ENCODE measurements around the gene ADGRA3.
"Not testable (repeated sequence)": the region's sequence is repeated elsewhere in the genome, so short reads cannot be mapped to it uniquely, and the experiment has no call there.

Gene ADGRA3

DNA sequence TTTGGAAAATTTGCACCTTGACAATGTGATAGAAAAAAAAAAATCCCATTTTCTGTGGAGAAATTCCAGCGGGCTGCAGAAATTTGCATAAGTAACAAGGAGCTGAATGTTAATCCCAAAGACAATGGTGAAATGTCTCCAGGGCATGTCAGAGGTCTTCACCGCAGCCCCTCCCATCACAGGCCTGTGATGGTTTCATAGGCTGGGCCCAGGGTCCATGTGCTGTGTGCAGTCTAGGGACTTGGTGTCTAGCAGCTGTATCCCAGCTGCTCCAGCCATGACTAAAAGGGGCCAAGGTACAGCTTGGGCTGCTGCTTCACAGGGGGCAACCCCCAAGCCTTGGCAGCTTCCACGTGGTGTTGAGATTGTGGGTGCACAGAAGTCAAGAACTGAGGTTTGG lies 85.2 kb downstream of the ADGRA3 start:
- no peak for DNase-seq

DNA sequence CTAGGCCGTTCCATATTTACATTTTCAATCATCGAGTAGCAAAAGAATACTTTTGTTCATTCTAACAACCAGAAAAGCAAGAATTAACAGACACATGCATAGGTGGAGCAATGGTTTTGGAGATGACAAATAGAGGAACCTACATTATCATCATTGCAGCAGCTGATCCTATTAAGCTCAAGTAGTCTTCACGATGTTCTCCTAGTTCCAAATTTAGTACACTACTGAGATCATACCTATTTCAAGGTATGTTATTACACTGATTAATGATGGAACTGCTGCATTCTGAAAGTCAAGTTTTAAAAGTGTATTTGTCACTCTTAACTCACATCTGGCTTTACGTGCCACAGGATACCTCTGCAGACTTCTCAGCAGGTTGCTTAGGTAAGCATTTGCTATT lies 87.4 kb downstream of the ADGRA3 start:
- DNase-seq, result no peak

DNA sequence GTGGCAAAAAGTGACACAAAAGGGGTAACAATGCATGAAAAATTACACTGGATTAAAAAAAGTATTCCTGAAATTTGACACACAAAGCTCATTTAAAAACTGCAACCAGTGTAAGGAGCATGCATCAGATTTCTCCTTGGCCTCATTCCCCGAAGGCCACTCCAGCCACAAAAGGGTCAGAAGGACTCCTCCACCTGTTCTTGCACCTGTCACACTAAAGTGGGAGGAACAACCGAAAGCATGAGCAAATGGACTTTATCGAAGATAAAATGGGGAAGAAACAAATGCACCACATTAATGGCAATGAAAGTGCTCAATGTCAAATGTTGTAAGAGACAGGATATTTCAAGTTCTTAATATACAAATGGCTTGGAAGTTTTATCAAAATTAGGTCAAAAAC lies 88.2 kb downstream of the ADGRA3 start:
- DNase-seq, result peak; percentile 58

DNA sequence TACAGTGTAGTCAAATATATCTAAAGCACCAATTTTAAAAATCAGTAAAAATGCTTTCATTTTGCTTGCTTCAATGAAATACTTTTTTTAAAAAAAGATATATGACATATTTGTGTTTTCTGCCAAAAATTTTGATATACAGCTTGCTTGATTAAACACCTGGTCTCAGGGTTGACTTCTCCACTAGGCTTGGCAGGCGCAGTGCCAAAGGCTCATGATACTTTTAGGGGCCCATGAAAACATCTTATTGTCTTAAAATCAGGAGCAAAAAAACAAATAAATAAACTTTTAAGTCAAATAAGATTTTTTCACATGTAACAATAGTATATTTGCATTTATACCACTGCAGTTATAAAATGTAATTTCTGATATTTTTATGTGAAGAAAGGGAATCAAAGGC lies 95.6 kb downstream of the ADGRA3 start:
- no peak for DNase-seq

DNA sequence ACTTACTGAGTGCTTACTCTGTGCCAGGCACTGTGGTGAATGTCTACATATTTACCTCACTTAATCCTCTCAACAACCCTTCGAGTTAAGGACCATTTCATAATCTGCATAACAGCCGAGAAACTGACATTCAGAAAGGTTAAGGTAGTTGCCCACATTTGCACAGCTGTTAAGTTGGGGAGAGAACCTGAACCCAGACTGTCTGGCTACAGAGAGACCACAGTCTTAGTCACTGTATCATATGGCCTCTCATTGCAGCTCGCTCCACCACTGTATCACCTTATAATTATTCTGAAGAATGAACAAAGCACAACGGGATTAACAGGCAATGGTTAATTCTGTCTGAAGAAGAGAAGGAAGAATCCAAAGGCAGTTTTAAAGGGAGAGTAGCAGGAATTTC lies 98.5 kb downstream of the ADGRA3 start:
- no peak for DNase-seq

DNA sequence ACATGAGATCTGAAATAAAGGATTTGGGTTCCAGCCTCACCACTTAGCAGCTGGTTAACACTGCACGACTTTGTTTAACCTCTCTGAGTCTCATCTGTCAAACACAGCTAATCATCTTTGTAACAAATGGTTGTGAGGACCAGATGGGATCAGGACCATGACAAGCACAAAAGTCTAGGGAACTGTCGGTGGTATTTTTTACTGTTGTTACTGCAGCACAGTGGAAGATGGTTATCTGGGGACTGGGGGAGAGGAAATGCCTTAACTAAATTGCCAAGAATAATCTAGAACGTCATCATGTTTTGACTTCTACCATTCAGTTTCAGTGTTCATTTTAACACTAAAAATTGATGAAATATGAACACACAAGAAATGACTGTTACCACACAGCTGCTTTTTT lies 99.5 kb downstream of the ADGRA3 start:
- no peak for DNase-seq

DNA sequence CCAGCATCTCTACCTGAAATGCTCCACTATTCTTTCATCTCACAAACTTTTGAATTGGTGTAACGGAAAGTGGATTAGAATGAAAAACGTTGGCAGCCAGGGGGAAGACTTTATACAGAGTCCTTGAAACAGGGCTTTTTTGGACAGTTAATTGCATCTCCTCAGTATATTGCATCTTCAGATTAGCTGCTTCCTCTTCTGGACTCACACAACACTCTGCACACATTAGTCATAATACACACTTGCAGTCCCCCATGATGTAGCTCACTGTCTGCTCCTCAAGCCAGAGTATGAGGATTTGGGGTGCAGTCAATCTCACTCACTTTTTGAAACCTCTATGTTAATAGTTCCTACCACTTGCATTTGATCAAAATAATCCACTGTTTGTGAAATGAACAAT lies 101.0 kb downstream of the ADGRA3 start:
- DNase-seq, result no peak

DNA sequence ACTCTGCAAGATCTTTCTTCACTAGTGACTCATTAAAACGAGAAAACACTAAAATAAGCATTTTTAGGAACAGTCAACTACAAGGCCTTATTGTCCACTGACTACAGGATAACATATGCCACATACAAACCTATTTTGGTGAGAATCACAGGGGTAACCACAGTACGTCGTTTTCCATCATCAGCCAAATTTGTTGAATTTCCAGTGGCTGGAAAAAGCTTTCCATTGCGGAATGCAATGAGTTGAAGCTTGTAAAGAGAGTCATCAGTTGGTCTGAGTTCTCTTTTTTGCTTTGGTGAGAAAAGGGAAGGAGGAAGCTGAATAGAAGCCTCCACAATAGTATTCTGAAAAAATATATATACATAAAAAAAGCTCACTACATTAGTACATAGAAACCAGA lies 102.4 kb downstream of the ADGRA3 start:
- DNase-seq, result no peak

DNA sequence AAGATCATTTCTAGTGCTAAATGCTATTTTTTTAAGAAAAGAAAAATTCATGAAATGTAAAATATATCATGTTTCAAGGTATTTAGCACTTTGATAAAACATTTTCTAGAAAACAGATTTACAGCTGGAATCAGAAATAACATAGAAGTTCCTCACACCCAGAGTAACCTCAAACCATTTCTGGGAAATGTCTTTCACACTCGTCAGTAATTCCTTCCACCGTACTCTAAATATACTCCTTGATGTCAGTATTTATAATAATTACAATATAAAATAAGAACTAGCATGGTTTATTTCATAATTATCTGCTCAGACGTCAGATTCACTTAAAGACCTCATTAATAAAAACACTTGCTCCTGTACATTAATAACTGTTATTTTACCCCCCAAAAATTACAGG lies 103.9 kb downstream of the ADGRA3 start:
- no peak for DNase-seq

DNA sequence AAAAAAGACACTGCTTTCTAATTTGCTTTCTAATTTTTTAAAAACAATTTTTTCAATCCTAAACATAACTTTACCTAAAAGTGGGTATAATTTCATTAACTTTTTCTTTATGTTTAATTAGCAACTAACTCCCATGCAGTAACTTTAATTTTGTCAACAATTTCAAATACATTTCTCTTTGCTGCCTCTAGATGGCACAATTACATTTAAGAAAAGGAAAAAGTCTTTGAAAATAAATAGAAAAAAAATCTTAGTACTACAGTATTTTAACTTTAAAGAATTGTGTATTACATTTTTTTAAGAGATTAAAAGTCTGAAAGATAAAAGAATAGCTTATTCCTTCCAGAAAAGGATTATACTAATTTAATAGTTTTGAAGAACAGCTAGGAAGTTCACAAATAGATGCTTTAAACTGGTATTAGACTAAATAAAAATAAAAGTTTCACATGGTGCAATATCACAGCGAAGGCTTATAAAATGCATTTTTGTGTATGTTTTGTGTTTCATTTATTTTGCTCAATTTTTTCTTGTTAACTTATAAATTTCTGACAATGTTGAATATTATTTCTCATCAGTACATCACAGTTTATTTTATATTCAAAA lies 105.1 kb downstream of the ADGRA3 start:
- DNase-seq, result peak; percentile 37

DNA sequence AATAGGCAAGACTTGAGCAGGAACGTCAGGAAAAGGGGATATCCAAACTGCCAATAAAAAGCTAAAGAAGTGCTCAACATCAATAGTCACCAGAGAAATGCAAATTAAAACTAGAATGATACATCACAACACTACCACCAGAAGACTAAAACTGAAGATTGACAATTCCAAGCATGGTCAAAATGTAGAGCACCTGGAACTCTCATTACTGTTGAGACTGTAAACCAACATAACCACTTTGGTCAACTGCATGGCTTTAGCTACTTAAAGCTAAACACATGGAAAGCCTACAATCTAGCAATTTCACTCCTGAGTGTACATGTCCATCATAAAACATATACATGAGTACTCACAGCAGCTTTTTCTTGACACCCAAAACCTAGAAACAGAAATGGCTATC lies 107.4 kb downstream of the ADGRA3 start:
- no peak for DNase-seq

DNA sequence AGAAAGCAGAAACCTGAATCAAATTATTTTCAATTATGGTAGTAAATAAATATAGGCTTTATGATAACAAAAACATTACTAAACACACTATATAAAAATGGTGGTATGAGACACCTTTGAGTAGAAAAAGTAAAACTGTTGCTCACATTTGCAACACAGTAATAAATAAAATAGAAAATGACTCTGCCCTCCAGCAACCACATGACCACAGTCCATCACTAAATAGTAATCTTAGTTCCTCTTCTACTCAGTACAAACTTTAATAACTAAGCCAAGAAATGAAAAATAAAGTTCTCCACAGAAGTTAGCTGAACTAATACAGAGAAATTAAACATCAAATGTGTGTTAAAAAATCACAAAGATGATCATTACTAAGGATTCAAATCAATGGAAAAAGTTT lies 108.5 kb downstream of the ADGRA3 start:
- no peak for DNase-seq

DNA sequence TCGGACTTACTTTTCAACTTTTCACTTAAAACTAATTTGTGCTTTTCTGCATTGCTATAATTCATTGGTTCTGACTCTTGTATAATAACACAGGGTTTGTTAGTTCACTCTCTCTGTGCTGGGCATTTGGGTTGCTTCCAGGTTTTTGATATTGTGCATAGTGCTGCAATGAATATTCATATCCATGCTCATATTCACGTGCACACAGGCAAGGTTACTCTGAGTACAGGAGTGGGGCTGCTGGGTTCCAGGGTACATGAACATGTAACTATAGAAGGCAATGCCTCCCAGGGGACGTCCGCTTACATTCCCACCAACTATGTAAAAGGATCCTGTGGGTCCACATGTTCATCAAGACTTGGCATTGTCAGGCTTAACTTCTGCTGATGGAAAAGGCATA lies 117.2 kb downstream of the ADGRA3 start:
- no peak for DNase-seq

DNA sequence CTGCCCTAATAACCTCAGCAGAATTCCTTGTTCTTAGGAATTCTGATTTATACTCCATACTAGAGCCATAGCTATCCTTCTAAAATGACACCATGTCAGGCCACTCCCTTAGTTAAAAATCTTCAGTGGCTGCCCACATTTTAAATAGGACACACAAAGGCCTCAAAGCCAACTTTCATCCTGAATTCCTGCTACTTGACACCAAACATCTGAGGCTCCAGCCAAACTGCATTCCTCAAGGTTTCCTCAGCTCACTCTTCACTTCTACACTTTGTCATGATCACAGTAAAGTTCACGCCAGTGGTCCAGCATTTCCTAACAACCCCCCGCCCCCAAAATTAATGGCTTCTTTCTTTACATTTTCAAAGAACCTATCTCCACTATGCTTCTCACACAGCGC lies 124.3 kb downstream of the ADGRA3 start:
- no peak for DNase-seq

DNA sequence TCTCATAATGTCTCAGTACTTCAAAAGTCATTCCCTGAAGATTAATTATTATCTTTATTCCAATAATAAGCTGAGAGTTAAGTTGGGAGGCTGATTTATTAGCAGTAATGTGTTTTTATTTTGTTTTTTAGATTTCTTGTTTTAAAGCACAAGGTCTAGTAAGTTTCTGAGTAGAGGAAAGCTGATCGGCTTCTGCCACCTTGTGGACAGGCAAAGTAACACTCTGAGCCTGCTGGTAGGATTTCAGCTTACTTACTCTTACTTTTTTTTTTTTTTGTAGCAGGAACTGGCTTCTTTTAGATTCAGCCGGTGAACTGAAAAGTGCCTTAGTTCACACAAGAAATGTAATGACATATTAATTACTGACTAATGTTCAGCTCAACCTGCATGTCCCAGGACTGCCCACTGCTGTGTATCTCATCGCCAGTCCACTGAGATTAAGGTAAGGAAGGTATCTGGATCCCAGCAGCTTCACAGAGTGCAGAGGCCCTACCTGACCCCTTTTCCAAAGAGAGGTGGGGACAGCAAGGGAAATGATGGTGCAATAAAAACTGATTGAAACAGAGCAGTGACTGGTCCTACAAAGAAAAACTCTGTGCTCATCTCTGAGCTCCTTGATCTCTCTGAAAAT lies 126.5 kb downstream of the ADGRA3 start:
- peak; percentile 37 for DNase-seq

DNA sequence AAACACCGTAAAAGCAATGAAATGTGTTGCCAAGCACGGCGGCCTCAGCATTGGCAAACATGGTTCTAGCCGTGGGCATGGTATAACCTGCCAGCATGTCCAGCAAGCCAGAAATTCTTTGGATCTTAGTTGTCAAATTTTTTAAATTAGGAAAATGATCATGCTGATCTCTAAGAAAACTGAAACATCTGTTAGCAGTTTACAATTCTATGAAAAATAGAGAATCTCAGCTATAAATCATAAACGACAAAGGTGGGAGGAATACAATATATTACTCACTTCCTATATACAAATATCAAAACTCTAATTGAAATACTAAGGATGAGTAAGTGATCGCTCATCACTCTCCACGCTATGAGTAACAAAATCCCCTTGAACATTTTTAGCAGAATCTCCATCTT lies 130.3 kb downstream of the ADGRA3 start:
- no peak for DNase-seq

DNA sequence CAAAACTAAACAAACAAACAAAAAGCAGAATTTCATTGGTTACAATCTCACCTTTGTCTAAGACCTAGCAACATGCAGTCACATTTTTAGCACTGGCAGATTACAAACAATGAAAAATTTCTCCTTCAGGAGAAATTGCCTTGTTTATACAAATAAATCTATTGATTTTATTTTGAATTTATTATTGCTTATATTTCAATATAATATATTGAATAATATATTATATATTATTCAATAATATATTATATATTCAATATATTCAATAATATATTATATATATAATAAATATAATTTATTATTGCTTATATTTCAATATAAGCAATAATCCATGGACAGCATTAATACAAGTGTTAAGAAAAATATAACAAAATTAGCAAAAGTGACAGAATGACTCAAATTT lies 131.7 kb downstream of the ADGRA3 start:
- DNase-seq, result no peak

DNA sequence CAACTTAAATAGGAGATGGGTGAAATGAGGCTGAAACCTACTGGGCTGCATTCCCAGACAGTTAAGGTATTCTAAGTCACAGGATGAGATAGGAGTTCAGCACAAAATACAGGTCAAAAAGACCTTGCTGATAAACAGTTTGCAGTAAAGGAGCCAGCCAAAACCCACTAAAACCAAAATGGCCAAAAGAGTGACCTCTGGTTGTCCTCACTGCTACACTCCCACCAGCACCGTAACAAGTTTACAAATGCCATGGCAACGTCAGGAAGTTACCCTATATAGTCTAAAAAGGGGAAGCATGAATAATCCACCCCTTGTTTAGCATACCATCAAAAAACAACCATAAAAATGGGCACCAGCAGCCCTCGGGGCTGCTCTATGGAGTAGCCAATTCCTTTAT lies 133.7 kb downstream of the ADGRA3 start:
- DNase-seq, result not testable (repeated sequence)

DNA sequence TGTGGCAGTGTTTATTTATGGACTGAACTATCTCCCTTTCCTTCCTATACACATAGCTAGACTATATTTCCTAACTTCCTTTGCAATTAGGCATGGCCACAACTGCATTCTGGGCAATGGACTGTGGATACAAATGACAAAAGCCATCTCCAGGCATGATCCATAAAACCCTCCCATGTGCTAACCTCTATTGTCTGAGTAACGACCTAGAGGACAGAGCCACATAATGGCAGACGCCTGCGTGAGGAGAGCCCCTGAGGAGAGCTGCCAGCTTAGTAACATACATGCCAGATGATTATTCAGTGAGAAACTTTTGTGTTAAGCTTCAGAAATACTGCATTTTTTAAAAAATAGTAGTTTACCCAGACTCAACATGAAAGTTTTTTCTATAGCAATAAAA lies 142.9 kb downstream of the ADGRA3 start:
- DNase-seq, result no peak

DNA sequence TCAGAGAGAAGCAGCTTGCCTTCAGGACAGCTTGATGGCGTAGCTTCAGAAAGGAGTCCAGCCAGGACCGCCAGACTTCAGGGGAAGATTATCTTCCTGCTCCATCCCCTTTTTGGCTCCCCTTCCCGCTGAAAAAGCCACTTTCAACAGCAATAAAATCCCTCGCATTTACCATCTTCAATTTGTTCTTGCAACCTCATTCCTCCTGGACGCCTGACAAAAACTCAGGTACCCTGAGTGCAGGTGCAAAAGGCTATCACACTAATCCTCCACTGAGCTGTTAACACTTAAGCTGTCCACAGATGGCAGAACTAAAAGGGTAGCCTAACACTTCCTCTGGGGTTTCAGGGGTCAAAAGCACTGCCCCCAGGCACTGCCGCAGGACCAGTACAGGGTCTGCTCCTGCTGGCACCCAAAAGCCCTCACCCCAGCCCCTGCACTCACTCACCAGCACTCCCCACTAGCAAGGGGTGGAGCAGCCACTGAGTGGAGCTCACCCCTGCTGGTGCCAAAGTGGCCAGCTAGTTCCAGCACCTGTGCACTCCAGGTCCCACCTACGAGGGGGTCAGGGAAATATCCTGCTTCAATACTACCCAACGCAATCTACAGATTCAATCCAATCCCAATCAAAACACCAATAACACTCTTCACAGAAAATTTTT lies 145.8 kb downstream of the ADGRA3 start:
- no peak for DNase-seq

DNA sequence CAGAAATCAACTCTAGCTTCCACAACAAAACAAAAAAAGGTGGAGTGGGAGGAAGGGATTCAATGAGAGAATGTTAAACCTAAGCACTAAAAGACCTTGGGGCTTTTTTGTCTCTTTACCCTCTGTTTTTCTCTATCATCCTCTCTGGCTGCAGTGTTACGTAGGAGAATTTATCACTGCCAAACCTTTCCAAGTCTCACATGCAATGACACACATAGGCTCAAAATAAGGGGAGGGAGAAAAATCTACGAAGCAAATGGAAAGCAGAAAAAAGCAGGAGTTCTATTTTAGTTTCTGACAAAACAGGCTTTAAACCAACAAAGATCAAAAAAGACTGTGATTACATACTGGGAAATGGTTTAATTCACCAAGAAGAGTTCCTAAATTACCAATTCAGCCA lies 152.1 kb downstream of the ADGRA3 start:
- DNase-seq, result no peak

DNA sequence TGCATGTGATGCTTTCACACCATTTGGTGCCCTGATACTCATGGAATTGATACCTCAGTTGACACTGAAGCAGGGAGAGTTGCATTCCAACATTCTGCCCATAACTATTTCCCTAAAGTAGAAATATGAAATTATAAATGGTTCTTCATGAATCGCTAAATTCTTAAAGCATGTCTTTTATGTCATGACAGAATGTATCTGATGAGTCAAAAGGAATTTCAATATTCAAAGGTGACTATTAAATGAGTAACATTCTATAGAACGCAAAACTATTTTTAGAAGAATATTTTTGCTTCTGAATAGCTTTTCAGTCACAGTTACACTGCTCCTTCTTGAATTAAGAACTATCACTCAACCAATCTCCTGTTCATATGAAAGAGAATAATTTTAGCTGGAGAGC lies 152.8 kb downstream of the ADGRA3 start:
- no peak for DNase-seq

DNA sequence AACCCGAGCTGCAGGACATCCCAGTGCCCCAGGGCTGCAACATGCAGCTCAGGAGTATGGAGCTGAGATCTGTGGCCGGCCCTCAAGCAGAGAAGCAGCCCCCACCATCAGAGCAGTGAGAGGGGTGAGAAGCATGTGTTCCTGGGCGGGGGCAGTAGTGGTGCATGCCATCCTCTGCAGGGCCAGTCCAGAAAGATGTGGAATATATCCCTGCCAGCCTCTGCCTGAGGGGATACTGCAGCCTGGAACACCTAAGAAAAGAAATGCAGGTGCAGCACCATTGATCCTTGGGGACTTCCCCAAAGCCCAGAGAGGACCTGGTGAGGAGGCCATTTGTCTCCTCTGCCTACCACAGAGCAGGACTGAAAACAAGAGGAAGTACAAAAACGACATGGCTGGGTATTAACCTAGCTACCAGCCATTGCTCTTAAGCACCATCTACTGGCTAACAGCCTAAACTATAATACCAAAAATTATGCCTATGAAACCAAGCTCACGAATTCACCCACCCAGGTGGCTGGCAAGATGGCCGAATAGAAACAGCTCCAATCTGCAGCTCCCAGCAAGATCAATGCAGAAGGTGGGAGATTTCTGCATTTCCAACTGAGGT lies 158.8 kb downstream of the ADGRA3 start:
- peak; percentile 61 for DNase-seq

DNA sequence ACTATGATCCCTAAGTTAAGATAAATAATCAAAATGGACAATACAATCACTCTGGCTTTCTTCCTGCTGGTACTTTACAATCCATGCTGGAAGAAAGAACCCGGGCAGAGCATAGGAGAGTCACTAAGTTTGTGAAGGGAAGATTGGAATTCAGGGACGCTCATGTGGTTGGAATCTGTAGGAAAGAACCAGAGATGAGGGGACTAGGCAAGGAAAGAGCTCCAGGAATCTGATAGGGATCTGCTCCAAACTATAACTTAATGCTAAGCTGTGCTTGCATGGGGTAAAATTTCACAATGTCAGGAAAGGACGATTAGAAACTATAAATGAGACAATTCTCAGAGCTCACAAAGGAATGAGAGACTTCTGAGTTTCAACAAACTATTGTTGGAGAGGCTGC lies 167.5 kb downstream of the ADGRA3 start:
- DNase-seq, result no peak
